GM21717 (cell line): Measurements from ENCODE around the gene ZNF407.

Experiments
- ATAC-seq: cut with Tn5 transposase; IDR thresholded peaks from one replicate; pipeline ENCODE4 v1.9.1; 2021; ENCODE audit warnings: mild to moderate bottlenecking, moderate library complexity; ENCODE audit not compliant: unreplicated experiment

ZNF407 gene

GRCh38 chr18:74715865-74716712 is 118.4 kb downstream of the ZNF407 start:
- no peak for ATAC-seq

- no peak for ATAC-seq
Measured at GRCh38 chr18:74718312-74718711, 120.6 kb downstream of the ZNF407 start.

- no peak for ATAC-seq
Measured at GRCh38 chr18:74722237-74722636, 124.6 kb downstream of the ZNF407 start.

- no peak for ATAC-seq
Measured at GRCh38 chr18:74724186-74724585, 126.5 kb downstream of the ZNF407 start.

- no peak for ATAC-seq
Measured at GRCh38 chr18:74725690-74726089, 128.0 kb downstream of the ZNF407 start.

GRCh38 chr18:74728586-74728985 is 130.9 kb downstream of the ZNF407 start:
- no peak for ATAC-seq

GRCh38 chr18:74731097-74731496 is 133.4 kb downstream of the ZNF407 start:
- no peak for ATAC-seq

- no peak for ATAC-seq
Measured at GRCh38 chr18:74732380-74732779, 134.7 kb downstream of the ZNF407 start.

GRCh38 chr18:74733598-74733997 is 135.9 kb downstream of the ZNF407 start:
- no peak for ATAC-seq

GRCh38 chr18:74734013-74734444 is 136.4 kb downstream of the ZNF407 start:
- no peak for ATAC-seq

- no peak for ATAC-seq
Measured at GRCh38 chr18:74739926-74740325, 142.3 kb downstream of the ZNF407 start.

GRCh38 chr18:74742573-74743243 is 145.0 kb downstream of the ZNF407 start:
- ATAC-seq = no peak

- no peak for ATAC-seq
Measured at GRCh38 chr18:74745633-74746403, 148.1 kb downstream of the ZNF407 start.

GRCh38 chr18:74748809-74749208 is 151.1 kb downstream of the ZNF407 start:
- ATAC-seq = no peak

GRCh38 chr18:74758995-74759394 is 161.3 kb downstream of the ZNF407 start:
- ATAC-seq = no peak

- ATAC-seq = no peak
Measured at GRCh38 chr18:74760026-74760425, 162.4 kb downstream of the ZNF407 start.

- ATAC-seq = no peak
Measured at GRCh38 chr18:74760436-74760835, 162.8 kb downstream of the ZNF407 start.

GRCh38 chr18:74766251-74766650 is 168.6 kb downstream of the ZNF407 start:
- no peak for ATAC-seq

- ATAC-seq = no peak
Measured at GRCh38 chr18:74768096-74768495, 170.4 kb downstream of the ZNF407 start.

GRCh38 chr18:74773171-74773624 is 175.5 kb downstream of the ZNF407 start:
- ATAC-seq = peak; percentile 77

GRCh38 chr18:74774486-74774885 is 176.8 kb downstream of the ZNF407 start:
- ATAC-seq = no peak
